GM10266 (cell line): ENCODE results near the gene MGAT5.

Experiments used
- DNase-seq: peaks from one replicate; pipeline ENCODE4 v3.0.0; 2012; ENCODE audit errors: extremely low spot score
- CTCF ChIP-seq: IDR thresholded peaks from 2 replicates; pipeline ENCODE4 v1.5.1; 2012; ENCODE audit warnings: mild to moderate bottlenecking, low read depth; ENCODE audit not compliant: control insufficient read depth, insufficient read depth; ENCODE audit errors: missing control alignments

MGAT5 gene

GRCh38 chr2:134362740-134363139 is 108.9 kb downstream of the MGAT5 start:
- DNase-seq: no peak
- TF ChIP-seq CTCF: no peak

GRCh38 chr2:134365356-134365755 is 111.5 kb downstream of the MGAT5 start:
- TF ChIP-seq CTCF: no peak
- no peak for DNase-seq

GRCh38 chr2:134366359-134366758 is 112.5 kb downstream of the MGAT5 start:
- TF ChIP-seq CTCF: no peak
- DNase-seq: no peak

GRCh38 chr2:134367213-134367612 is 113.3 kb downstream of the MGAT5 start:
- no peak for DNase-seq
- TF ChIP-seq CTCF: no peak

- no peak for DNase-seq
- TF ChIP-seq CTCF: no peak
These were observed 114.3 kb downstream of the MGAT5 start for GRCh38 chr2:134368009-134368817.

- TF ChIP-seq CTCF: no peak
- no peak for DNase-seq
These were observed 115.5 kb downstream of the MGAT5 start for GRCh38 chr2:134369220-134369902.
